KG1 (cell line): ENCODE results near the gene GLRA3.
"Not testable (repeated sequence)": the region's sequence is repeated elsewhere in the genome, so short reads cannot be mapped to it uniquely, and the experiment has no call there.

Source experiments
- DNase-seq: peaks from one replicate; lab custom pipeline; 2025; lab: John Stamatoyannopoulos, UW

Gene GLRA3

DNA sequence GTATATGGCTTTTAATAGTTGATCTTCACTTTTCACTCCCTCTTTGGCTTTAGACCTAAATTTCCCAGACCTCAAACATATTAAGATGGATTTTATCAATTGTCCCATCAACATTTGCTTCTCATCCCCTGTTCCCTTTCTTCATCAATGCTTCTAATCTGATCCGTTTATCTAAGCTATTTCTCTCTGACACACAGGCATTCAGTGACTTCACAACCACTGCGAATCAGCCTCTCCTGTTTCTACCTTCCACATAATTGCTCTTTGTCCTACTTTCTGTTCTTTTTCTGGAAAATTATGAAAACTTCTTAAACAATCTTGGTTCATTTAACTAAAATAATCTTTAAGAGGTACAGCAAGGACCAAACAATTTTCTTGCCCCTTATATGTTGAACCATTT is 115.2 kb downstream of the GLRA3 start:
- no peak for DNase-seq

DNA sequence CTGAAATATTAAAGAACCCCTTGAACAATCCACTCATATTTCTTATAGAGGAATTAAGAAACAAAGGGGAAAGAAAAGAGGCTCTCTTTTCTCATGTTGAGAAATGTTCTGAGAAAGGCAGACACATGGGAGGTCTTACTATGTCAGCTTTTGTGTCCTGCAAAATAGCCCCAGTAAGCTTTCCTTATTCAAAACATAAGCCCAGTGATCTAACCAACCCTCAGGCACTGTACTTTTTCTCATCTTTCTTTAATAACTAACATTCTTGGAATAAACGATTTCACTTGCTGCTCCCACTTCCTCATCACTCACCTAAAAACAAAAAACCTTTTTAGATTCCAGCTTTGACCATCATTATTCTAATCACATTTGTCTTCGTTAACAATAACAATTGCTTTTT is 115.9 kb downstream of the GLRA3 start:
- no peak for DNase-seq

DNA sequence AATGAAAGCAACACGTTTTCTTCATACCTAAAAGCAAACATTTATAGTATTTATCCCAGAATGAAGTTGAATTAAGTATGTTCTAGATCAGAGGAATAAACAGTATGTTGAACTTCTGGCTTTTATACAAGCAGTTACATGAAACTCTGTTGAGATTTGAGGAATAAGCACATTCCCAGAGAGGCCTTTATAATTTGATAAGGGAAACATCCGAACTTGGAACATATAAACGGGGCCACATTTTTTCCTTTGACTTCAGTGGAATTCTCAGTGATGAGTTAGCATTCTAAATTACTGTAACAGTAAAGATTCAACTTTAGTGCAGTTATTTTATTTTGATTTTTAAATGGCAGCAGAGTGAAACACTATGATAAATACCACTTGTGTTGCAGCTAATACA is 119.5 kb downstream of the GLRA3 start:
- DNase-seq = no peak

DNA sequence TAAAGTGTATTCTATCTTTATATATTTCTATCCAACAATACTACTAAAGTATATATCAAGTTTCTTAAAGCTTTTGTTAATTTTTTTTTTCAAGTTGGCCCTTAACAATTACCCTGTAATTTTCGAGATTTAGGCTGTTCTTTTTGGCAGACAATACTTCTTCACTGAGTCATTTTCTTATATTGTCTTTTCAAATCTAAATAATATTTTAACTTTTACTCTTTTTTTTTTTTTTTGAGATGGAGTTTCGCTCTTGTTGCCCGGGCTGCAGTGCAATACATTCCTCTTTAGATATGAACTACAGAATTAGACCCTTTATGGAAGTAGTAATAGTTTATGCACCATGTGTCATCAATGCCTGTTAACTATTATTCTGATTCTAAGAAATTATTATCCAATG is 120.7 kb downstream of the GLRA3 start:
- no peak for DNase-seq

DNA sequence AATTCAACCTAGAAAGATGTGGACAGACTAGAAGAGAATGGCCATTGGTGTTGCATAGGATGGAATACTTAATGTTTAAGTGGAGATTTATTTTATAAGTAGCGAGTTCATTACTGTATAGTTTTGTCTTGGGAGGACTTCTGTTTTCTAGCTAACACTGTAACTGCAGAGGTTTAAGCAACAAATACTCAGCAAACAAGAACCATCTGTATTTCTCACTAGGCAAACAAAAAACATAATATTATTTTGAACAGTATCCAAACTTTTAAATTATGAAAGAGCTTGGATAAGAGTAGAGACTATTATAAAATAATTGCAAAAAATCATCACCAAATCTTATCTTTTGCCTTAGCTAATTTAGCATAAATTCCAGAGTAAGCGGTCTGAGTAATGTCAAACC is 121.1 kb downstream of the GLRA3 start:
- DNase-seq = no peak

DNA sequence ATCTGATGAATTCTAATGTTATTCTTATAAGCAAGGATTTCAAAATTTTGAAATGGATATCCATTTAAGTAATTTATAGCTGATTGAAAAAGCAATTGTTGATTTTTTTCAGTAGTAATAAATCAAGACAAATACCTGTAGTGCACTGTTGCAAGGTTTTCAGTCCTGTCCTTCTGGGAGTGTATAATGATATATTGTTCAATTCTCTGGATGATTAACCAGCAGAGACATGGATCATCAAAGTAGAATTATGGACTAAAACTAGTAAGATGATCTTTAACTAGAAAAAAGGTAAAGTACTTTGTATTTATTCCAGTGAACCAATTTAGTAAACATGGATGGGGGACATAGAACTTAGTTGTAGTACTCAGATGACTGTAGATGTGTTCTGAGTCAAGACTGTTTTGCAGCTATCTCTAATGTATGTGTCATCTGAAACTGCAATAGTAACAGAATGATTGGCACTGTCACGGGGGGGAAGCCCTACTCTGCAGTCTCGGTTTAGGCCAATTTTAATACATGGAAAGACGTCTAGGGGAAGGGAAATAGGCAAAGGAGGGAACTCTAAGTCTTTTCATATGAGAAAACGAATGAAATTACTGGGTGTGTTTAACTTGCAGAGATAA is 121.9 kb downstream of the GLRA3 start:
- no peak for DNase-seq

DNA sequence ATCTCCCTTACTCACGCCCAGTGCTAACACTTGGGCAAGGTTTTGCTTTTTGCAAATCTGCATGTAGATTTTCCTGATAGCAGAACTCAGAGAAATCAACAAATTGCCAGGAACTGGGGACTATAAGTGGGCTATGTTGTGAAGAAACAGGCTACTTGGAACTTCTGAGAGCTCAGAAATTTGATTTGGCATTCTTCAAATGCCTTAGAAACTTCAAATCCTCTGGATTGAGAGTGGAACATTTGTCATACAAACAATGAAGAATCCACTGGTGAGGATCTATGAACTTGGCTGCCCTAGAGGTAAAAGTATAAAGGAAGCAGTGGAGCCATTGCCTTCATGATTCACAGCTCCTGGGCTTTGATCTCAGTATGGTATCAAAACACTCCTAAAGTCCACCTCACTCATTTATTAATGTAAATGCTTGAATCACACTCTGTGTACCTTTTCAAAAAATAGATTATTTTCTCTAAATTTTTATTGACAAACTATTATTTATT is 126.0 kb downstream of the GLRA3 start:
- DNase-seq = no peak

DNA sequence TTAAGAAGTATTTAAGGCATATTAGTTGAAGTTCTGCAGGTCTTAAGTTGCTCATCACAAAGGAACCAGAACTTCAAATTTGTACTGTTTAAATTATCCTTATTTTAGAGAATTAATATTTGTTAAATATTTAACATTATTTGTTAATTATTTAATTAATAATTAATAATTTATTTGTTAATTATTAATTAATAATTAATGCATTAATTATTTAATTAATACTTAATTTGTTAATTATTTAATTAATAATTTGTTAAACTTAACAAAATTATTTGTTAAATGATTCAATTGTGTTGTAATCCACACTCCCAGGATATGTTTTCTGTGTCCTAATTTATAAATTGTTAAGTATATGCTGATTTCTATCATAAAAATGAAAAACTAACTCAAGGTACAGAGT is 129.4 kb downstream of the GLRA3 start:
- no peak for DNase-seq

DNA sequence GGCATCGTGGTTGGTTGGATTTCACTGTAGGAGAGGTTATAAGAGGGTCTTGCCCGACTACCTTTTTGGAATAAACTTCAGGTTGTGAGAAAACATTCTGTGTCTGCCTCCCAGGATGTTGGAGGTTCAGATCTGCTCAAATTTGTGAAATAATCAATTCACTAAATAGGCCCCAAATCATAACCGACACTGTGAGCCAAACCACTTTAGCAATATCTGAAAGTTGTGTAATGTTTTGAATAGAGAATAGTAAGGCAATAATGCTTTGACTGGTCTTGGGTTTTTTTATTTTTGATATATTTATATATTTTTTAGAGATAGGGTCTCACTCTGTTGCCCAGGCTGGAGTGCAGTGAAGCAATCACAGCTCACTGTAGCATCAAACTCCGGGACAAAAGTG is 131.2 kb downstream of the GLRA3 start:
- no peak for DNase-seq

DNA sequence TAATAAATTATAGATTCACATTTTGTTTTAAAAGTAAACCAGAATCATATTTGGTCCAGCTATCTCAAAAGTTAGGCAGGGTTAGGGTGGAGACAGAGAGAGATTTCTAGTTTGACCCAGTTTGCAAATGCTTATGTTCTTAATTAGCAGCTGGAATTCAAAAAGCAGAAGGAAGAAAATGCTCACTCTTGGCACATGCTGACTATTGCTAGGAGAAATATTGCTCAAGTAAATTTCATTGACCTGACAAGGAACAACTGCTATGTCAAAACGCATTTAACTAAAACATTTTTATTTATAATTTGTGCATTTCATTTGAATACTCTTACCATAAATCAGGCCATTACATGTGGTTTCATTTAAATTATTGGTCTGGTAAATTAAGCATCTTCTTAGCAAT is 131.8 kb downstream of the GLRA3 start:
- no peak for DNase-seq

DNA sequence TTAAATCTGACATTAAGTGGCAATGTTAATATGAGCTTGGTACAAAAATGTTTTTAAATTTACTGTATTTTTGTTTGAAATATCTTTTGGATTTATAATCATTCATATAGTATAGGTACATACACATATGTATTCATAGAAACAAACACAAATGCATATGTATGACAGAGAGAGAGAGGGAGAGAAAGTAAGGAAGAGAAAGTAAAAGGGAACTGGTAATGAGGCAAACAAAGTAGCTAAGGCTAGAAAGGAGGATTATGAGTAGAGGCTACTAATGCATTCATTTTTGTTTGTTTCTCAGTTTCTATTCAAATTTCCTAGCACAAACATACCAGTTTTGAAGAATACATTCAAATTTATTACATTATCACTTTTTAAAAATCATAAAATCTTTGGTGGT is 132.4 kb downstream of the GLRA3 start:
- no peak for DNase-seq

DNA sequence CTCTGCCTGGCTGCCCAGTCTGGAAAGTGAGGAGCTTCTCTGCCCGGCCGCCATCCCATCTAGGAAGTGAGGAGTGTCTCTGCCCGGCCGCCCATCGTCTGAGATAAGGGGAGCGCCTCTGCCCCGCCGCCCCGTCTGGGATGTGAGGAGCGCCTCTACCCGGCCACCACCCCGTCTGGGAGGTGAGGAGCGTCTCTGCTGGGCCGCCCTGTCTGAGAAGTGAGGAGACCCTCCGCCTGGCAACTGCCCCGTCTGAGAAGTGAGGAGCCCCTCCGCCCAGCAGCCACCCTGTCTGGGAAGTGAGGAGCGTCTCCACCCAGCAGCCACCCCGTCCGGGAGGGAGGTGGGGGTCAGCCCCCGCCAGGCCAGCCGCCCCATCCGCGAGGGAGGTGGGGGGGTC is 137.2 kb downstream of the GLRA3 start:
- DNase-seq = not testable (repeated sequence)

DNA sequence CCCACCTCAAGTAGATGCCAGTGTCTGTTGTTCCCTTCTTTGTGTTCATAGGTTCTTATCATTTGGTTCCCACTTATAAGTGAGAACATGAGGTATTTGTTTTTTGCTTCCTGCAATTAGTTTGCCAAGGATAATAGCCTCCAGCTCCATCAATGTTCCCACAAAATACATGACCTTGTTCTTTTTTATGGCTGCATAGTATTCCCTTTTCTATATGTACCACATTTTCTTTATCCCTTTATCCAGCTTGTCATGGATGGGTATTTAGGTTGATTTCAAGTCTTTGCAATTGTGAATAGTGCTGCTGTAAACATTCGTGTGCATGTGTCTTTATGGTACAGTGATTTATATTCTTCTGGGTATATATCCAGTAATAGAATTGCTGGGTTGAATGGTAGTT is 138.4 kb downstream of the GLRA3 start:
- no peak for DNase-seq

DNA sequence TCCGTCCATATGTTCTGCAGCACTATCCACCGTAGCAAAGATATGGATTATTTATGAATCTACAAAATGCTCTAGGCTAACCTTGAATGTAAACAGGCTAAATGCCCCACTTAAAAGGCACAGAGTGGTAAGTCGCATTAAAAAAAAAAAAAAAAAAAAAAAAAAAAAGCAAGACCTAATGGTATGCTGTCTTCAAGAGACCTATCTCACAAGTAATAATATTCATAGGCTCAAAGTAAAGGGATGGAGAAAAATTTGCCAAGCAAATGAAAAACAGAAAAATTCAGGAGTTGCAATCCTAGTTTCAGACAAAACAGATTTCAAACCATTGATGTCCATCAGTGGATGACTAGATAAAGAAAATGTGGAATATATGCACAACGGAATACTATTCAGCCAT is 139.4 kb downstream of the GLRA3 start:
- DNase-seq = no peak

DNA sequence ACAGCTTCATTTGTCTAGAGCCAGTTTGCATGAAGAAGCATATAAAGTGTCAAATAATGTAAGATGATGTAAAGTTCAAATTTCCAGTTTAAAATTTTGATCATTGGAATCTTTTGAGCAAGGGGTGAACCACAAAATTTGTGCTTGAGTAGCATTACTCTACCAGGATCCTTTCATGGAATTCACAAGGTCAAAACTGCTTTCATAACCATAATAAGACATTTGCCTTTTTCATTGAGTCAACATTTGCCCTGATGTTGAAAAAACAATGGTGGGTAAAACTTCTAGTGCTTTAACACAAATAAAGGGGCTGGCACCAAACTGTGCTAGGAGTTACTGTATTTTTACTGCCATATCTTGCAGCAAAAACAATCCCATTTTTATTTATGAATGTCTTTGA is 142.2 kb downstream of the GLRA3 start:
- DNase-seq = no peak

DNA sequence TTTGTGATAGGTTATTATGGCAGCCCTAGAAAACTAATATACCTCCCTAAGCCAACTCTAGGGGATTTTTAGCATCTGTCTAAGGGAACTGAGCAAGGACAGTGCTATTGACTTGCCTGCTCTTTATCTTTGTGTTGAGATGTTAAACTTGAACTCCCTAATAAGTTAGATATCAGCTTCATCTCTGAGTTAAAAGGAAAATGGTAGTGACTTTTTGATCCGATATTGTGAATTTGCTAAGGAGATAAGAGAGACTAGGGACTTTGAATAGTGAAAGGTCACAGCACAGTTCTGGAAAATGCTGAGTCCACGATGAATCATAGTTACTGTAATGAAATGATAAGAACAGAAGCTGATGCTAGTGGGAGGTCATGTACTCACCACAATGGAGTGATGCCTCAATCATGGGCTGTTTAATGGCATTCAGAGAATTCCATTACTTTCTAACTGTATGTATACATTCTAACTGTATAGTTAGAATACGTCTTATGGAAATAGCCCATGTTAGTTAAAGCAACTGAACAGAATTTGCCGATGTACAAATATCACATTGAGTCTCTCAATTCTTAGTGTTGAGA is 147.2 kb downstream of the GLRA3 start:
- no peak for DNase-seq

DNA sequence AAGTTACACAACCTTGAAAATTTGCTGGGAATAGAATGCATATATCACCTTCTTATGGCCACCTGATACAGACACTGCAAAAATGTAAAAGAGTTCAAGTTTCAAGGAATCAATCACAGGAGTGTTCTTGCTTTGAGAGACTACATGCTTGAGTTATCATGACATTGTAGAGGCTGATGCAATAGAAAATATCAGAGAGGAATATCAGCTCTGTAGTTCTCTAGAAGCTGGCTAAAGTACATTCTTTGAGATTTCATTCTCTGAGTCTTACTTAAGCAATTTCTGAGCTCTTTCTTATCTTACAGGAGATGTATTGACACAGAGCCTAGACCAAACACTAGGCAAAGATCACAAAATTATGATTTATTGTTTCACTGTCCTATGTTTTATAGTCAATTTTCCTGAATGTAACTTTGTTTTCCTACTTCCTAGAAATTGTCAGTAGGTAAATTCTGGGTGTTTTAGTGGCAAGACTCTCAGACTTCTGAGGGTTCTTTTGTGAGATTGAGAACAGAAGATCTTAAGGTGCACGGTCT is 154.7 kb downstream of the GLRA3 start:
- DNase-seq = no peak

DNA sequence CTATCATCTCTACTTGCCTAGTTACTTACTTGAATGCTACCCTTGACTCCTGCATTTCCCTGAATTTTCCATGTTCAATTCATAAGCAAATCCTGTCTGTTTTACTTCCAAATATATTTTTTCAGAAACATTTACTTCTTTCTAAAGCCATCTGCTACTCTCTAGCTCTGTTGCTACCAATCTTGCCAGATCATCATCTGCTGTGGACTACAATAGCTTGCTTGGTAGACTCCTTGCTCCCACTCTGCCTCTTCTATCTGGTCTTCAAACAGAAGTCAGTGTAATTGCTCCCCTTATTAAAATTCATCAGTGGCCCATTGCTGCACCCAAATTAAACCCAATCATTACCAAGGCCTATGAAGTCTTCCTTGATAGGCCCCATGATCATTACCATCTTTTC is 155.2 kb downstream of the GLRA3 start:
- DNase-seq = no peak

DNA sequence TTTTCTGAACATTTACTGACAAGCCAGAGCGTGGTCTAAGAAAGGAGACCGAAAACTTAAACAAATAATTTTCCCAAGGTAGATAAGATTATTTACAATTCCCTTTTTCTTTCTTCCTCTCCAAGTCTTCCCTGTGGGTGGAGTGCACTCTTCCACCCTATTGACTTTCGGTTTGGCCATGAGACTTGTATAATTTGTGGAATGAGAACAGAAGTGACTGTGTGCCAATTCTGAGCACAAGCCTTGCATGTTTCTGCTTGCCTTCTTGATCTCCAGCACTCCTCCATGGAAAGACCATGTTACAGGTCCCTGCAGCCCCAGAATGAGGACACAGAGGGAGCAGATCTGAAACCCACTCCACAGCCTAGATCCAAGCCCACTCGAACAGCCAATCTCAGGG is 156.8 kb downstream of the GLRA3 start:
- no peak for DNase-seq

DNA sequence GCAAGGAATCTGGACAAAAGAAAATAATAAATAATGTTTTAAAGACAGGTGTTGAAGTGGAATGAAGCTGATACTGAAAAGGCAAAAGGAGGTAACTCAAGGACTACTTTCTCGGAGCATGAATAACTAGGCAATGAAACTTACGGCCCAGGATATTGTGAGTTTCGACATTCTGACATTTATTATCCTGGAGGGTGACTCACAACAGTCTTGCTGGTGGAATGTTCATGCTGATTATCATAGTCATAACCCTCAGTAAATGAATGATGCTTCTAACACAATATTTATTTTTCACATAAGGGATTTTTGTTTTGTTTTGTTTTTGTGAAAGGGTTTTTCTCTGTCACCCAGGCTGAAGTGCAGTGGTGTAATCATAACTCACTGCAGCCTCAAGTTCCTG is 159.8 kb downstream of the GLRA3 start:
- no peak for DNase-seq

DNA sequence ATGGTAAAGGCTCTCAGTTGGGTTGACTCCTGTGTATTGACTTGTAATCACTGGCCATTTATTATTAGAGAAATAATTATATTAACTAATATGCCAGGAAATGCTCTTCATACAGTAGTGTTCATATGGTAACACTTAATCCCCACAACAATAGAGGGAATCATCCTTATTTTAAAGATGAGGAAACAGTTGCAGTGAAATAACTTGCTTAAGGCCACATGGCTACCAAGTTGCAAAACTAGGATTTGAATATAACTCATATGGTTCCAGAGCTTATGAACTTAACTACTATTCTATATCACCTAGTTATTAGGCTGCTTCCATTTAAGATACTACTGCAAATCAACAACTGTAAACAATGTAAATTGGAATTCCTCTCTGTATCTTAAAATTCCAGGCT is 163.2 kb downstream of the GLRA3 start:
- DNase-seq = no peak

DNA sequence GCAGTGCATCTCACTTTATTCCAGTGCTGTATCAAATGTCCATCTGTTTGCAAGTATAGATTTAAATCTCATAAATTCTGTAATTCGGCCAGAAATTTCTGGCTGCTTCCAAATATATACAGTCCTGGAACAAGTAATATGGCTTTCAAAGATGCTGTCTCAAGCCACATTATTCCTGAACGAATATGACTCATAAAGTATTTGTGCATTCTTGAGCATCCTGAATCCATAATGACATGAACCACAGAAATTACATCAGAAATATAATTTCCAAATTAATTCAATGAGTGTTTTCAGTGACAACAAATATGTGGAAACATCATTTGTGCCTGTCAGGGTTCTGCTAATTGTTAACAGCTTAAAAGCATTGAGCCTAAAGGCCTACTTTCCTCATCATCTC is 165.8 kb downstream of the GLRA3 start:
- no peak for DNase-seq

DNA sequence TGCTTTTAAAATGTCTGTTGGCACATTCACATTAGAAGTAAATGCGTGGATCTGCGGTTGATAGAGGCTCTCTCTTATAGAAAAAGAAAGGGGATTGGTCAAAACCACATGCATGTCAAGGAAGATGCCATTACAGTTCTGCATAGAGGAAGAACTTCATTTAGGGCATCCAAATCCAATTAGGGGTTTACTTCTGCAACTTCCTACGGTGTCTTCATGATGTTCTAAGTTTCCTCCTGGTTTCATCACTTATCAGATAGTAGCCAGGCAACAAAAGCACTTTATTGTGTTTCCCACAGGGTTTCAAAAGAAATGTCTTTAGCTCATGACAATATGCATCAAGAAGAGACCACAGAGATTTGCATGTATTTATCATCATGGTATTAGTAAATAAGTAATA is 170.8 kb downstream of the GLRA3 start:
- DNase-seq = no peak

DNA sequence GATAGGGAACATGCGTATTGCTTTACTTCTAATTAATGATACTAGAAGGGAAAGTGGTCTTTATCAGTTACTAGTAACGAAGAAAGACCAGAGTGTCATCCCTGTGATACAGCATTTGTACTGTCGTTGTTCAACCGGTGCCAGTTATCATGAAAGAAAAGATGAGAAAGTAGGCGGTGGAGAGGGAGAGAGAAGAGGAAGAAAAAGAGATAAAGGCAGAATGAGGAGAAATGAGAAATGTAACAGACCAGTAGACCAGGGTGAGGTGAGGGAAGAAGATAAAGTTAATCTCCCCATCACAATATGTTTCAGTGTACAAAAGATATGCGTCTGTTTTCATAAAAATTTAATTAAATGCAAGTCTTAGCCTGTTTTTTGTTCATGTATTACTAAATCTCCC is 171.6 kb downstream of the GLRA3 start:
- DNase-seq = no peak
